Neuron (in vitro differentiated cells): ENCODE results near the gene BLOC1S3.

Experiments used
- H2AFZ ChIP-seq: one replicate; pipeline ENCODE4 v1.6.1; 2013; ENCODE audit warnings: low read depth, mild to moderate bottlenecking, inconsistent platforms, low read length, moderate library complexity
- H3K27me3 ChIP-seq: one replicate; pipeline ENCODE4 v1.6.1; 2013; ENCODE audit warnings: low read length; ENCODE audit not compliant: insufficient read depth
- H3K36me3 ChIP-seq: one replicate; pipeline ENCODE4 v1.6.1; 2013; ENCODE audit warnings: low read length; ENCODE audit not compliant: insufficient read depth
- H3K4me1 ChIP-seq: one replicate; pipeline ENCODE4 v1.6.1; 2013; ENCODE audit warnings: low read length; ENCODE audit not compliant: insufficient read depth
- H3K4me3 ChIP-seq: 2 replicates; pipeline ENCODE4 v1.5.1; 2013; ENCODE audit warnings: mild to moderate bottlenecking, low read length, moderate library complexity
- H3K9me3 ChIP-seq: one replicate; pipeline ENCODE4 v1.6.1; 2013; ENCODE audit warnings: low read length

Gene BLOC1S3

DNA sequence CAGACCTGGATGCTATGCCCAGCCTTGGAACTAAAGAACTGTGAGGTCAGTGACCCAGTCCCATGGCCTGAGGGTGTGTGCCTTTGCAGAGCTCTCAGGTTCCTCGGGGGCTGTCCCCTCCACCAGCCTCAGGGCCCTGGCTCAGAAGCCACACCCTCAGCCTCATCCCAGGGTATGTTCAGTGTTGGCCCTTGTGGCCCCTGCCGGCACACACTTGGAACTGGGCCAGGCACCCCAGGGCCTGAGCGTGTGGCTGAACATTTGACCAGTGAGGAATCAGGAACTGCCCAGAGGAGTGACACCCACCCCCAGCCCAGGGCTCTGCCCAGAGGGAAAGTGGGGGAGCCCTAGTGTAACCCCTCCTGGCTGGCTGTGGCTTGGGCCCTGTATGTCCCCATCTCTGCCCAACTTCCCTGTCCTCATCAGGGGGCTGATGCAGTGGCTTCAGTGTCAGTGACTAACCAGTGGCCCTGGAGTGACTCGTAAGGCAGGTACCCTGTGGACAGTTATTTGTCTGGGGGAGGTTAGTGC is 27.8 kb upstream of the BLOC1S3 start:
- Histone ChIP-seq H2AFZ (no peak overlapping the region), H3K4me1 (no peaks in the 10 kb centered on the region), H3K27me3 (no peaks in the 10 kb centered on the region), H3K9me3 (peaks cover 2% of the 10 kb centered on the region), H3K36me3 (no peaks in the 10 kb centered on the region), H3K4me3 (no peak overlapping the region)

DNA sequence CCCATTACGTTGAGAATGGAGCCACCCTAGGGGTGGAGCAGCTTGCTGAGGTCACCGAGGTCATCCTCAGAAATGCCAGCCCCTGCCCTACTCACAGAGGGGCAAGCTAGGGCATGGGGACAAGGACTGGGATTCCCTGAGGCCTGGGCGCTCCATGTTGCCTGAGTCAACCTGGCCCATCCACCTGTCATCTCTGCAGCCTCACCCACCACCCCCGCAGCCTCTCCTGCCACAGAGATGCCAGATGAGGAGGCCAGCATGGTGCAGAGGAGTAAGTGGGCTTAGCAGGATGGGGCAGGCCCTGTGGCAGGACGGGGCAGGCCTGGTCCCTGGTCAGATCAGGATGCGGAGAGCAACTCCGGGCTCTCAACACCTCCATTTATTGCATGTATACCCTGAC is 27.3 kb upstream of the BLOC1S3 start:
- peaks cover 2% of the 10 kb centered on the region for H3K9me3 ChIP-seq
- H2AFZ ChIP-seq: no peak overlapping the region
- H3K4me3 ChIP-seq: no peak overlapping the region
- H3K36me3 ChIP-seq: no peaks in the 10 kb centered on the region
- no peaks in the 10 kb centered on the region for H3K27me3 ChIP-seq
- H3K4me1 ChIP-seq: no peaks in the 10 kb centered on the region

DNA sequence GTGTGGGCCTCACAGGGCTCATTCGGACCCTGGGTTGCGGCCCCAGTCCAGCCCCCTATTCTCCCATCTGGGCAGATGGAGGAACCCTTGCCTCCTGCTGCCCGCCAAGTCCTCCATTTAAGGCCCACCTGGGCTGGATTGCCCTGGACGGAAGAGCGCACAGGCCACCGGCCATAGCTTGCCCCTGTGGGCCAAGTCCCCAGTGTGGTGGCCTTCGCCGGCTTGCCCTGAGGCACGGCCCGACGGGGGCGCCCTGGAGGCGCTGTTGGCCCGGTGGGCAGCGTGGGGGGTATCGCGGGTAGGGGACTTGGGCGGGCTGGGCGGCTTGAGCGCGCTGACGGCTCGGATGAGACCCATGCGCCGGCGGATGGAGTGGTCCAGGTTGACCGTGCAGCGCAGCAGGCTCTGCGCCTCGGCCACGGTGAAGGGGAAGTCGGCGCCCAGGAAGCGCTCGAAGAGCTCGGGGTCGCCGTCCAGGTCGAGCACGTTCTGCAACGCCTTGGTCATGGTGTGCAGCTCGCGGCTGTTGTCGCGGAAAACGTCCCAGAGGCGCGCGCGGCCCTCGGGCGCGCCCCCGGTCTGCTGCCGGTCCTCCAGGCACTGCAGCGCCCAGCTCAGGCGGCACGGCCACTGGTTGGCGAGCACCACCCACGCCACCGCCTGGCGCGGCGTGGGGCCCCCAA is 26.6 kb upstream of the BLOC1S3 start:
- H3K27me3 ChIP-seq: no peaks in the 10 kb centered on the region

DNA sequence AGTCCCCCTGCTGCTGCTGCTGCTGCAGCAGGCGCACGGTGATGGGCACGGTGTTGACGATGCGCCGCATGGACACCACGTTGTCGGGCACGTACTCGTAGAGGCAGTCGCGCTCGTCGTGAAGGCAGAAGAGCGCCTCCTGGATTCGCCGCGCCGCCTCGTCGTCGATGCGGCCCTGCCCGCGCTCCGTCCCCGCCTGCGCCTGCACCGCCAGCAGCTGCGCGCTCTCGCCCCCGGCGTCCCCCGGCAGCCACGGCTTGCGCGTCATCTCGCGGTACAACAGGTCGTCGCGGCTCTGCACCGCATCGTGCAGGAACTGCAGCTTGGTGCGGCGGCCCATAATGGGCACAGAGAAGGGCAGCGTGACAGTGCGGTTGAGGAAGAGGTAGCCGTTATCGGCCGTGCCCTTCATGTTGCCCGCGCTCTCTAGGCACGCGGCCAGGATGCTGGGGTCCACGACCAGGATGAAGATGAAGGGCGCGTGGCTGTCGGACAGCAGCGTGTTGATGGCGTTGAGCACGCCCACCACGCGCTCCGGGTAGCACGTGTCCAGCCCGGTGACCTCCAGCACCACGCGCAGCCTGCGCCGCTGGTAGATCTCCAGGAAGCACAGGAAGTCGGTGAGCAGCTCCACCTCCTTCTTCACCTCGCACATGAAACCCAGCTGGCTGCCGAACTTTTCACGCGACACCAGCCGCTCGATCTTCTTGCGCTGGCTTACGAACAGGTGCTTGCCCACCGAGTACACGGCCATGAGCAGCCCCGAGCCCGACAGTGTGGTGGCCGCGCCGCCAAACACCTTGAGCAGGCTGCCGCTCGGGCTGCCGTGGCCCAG is 25.9 kb upstream of the BLOC1S3 start:
- Histone ChIP-seq H3K4me3 (no peak overlapping the region), H3K4me1 (no peaks in the 10 kb centered on the region), H3K36me3 (no peaks in the 10 kb centered on the region), H2AFZ (no peak overlapping the region), H3K9me3 (peaks cover 2% of the 10 kb centered on the region), H3K27me3 (no peaks in the 10 kb centered on the region)

More for the DNA sequence above, 26.6 kb upstream of the BLOC1S3 start:
- Histone ChIP-seq H3K9me3 (peaks cover 2% of the 10 kb centered on the region), H3K4me3 (no peak overlapping the region), H2AFZ (no peak overlapping the region), H3K4me1 (no peaks in the 10 kb centered on the region), H3K36me3 (no peaks in the 10 kb centered on the region)

DNA sequence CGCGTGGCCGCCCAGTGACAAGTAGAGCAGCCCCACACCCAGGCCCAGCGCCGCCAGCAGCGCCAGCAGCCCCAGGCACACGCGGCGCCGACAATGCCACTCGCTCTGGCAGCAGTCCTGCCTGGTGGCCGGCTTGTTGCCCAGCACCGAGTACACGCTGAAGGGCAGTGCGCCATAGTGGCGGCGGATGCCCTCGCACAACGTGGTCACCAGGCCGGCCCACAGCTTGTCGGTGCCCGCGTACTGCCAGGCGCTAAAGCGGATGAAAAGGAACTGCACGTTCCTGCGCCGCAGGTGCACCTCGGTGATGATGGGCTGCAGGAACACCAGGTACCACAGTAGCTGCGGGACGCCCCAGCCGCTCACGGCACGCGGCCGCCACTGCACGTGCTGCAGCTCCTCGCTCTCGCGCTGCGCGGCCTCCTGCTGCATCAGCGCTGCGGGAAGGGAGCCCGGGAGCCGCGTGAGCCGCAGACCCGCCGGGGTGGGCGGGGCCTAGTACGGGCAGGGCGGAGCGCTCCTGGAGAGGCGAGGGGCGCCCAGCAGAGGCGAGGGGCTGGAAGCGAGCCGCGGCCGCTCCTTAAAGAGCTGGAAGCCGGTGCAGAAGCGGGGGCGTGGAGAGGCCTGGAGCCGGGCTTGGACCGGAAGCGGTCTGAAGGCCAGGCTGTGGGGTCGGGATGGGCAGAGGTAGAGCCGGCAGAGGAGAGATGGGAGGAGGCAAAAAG is 25.1 kb upstream of the BLOC1S3 start:
- Histone ChIP-seq H3K4me1 (no peaks in the 10 kb centered on the region), H2AFZ (no peak overlapping the region), H3K4me3 (no peak overlapping the region), H3K36me3 (no peaks in the 10 kb centered on the region), H3K27me3 (peaks cover 5% of the 10 kb centered on the region), H3K9me3 (peaks cover 2% of the 10 kb centered on the region)

DNA sequence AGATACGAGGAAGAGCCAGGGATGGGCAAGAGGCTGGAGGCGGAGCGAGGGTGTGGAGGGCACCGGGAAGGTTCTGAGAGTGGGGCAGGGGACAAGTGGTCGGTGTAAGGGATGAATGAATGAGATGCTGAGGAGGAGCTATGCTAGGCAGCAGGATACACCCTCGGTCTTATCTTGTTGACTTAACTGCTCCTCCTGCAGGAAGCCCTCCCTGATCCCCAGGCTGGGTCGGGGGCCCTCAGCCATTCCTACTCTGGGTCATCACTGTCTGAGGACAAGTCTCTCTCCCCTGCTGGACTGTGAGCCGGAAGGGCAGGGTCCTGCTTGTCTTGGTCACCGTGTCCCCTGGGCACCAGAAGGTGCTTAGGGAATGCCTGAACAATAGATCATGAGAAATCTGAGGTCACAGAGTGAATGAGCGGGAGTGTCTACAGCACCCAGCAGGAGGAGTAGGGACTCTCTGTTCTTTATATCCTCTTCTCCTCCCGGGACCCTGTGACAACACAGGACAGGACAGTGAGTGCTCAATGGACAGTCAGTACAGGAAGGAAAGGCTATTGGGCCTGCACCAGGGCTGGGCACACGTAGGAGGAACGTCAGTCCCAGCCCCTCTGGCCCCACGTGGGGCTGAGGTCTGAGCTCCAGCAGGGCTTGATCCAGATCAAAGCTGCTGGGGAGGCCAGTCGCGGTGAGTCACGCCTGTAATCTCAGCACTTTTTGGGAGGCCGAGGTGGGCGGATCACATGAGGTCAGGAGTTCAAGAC is 24.3 kb upstream of the BLOC1S3 start:
- H3K4me1 ChIP-seq: no peaks in the 10 kb centered on the region
- H3K36me3 ChIP-seq: no peaks in the 10 kb centered on the region
- no peak overlapping the region for H3K4me3 ChIP-seq
- peaks cover 5% of the 10 kb centered on the region for H3K27me3 ChIP-seq
- H3K9me3 ChIP-seq: peaks cover 2% of the 10 kb centered on the region
- no peak overlapping the region for H2AFZ ChIP-seq

DNA sequence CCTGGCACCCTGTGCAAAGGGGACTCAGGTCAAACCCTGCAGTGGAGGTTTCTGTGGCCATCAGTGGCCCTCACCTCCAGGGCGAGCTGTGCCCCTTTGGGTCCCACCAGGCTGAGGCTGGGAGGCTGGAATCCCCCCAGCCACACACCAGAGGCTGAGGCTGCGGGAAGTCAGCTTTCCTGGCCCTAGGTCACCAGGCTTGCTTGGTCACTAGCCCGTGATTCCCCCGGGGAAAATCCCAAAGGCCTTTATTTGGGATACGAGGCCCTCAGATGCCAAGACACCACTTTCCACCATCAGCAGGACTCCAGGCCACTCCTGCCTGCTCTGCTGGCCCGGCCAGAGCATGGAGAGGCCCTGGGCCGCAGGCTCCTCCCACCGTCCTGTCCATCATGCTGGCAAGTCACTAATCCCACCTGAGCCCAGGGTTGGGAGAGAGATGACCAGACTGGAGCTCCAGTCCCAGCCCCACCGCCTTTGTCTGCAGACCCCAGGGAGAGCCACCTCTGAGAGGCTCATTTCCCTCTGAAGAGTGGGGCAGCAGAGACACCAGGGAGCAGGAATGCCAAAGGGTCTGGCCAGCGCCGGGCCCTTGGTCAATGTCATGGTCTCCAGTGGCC is 22.5 kb upstream of the BLOC1S3 start:
- H3K4me1 ChIP-seq: no peaks in the 10 kb centered on the region
- no peak overlapping the region for H2AFZ ChIP-seq
- H3K36me3 ChIP-seq: no peaks in the 10 kb centered on the region
- H3K27me3 ChIP-seq: peaks cover 19% of the 10 kb centered on the region
- no peak overlapping the region for H3K4me3 ChIP-seq
- peaks cover 2% of the 10 kb centered on the region for H3K9me3 ChIP-seq

DNA sequence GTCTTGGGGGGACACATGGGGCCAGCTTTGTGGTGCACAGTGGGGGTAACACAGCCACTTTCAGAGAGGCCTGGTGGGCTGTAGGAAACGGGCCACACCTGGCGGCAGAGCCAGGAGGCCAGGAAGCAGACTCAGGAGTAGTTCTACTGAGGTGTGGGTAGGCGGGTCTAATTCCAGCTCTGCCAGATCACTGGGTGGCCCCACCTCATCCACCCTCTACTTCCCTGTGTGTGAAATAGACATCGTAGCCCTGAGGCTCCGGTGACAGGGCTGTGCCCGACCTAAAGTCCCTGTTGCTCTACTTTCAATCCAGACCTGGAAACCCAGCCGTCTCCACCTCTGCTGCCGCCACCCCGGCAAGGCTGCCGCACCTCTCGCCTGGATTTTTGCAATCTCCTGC is 21.8 kb upstream of the BLOC1S3 start:
- Histone ChIP-seq H3K27me3 (peaks cover 19% of the 10 kb centered on the region), H3K4me1 (no peaks in the 10 kb centered on the region), H3K4me3 (no peak overlapping the region), H3K9me3 (peaks cover 2% of the 10 kb centered on the region), H3K36me3 (no peaks in the 10 kb centered on the region), H2AFZ (no peak overlapping the region)

DNA sequence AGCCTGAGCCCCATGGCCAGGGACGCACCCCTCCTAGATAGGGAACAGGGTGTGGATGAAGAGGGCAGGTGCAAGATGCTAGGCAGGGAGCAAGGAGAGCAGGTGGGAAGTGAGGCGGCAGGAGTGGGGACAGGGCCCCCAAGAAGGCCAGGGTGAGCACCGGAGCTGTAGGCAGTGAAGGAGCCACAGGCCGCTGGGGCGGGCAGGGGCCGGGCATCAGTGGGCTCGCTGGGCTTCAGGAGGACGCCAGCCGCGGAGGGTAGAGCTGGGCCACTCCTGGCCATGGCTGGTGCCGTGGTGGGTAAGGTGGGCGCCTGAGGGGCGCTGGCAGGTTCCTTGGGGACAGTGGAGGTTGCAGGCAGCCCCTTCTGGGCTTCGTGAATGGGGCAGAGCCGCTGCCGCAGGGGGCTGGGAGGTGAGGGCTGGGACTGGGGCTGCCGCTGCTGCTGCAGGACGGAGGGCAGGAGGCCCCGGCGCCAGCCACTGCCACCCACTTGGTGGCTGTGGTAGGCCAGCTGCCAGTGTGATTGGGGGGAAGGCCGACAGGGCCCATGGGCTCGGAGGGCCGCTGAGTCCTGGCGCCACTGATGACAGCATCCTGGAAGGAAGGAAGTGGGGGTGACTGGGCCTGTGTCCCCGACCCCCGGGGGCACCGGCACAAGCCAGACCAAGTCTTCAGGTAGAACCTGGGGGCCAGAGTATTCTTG is 19.9 kb upstream of the BLOC1S3 start:
- H3K36me3 ChIP-seq: no peaks in the 10 kb centered on the region
- peaks cover 19% of the 10 kb centered on the region for H3K27me3 ChIP-seq
- H3K4me3 ChIP-seq: no peak overlapping the region
- H3K4me1 ChIP-seq: no peaks in the 10 kb centered on the region
- H3K9me3 ChIP-seq: no peaks in the 10 kb centered on the region
- no peak overlapping the region for H2AFZ ChIP-seq

DNA sequence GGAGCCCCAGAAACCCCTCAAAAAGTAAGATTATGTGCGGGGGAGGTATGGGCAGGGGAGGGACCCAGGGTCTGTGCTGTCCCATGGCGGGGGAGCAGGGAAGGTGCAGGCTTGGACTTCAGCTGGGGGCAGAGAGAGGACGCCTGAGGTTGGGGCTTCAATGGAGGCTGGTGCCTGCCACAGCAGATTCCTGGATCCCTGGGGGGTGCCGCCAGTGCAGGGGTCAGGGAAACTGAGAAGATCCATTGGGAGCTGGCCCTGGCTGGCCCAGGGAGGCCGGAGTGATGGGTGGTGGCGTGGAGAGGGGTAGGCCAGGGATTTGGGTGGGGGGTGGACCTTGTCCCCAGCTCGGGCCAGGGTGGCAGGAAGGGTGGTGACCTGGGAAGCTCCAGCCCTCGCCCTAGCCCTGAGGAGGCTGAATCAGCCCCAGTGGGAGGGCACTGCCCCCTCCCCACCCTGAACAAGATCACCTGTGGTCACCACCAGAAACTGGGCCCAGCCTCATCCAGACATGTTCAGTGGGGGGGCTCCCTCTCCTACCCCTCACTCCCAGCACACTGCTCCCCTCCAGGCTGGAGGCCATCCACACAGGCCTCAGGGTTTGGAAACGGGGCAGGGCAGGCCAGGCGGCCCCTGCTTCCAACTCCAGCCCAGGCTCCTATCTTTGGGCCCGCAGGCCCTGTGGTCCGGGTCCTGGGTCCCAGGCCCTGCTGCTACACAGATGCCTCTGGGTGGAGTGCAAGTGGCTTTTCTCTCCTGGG is 19.2 kb upstream of the BLOC1S3 start:
- H3K4me3 ChIP-seq: no peak overlapping the region
- peaks cover 19% of the 10 kb centered on the region for H3K27me3 ChIP-seq
- H3K36me3 ChIP-seq: no peaks in the 10 kb centered on the region
- no peaks in the 10 kb centered on the region for H3K9me3 ChIP-seq
- no peaks in the 10 kb centered on the region for H3K4me1 ChIP-seq
- no peak overlapping the region for H2AFZ ChIP-seq

DNA sequence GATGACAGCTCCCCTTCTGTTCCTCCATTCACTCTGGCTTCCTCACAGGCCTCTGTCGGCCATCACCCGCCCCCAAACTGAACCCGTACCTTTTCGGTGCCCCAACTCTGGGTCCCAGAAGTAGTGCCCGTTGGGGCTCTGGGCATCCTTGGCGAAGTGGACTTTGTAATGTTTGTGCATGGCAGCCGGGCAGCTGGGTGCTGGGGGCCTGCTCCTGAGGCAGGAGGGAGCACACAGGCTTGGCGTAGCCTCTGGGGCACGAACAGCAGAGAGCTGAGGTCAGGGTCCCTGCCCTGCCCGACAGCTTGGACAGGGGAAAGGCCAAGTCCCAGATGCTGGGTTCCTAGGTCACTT is 18.6 kb upstream of the BLOC1S3 start:
- no peaks in the 10 kb centered on the region for H3K36me3 ChIP-seq
- H3K4me1 ChIP-seq: no peaks in the 10 kb centered on the region
- peaks cover 19% of the 10 kb centered on the region for H3K27me3 ChIP-seq
- H2AFZ ChIP-seq: no peak overlapping the region
- no peaks in the 10 kb centered on the region for H3K9me3 ChIP-seq
- no peak overlapping the region for H3K4me3 ChIP-seq
